ENCODE data around the gene KBTBD12.

KBTBD12 gene

GRCh38 chr3:127953091-127954035, 38.3 kb downstream of the KBTBD12 start:
- DNase-seq (ENCODE audit: low read depth) = peak; percentile 6

GRCh38 chr3:127954640-127955039, 39.6 kb downstream of the KBTBD12 start:
- no peak for DNase-seq (ENCODE audit: low read depth)

GRCh38 chr3:127955728-127956127, 40.7 kb downstream of the KBTBD12 start:
- no peak for DNase-seq (ENCODE audit: low read depth)

- no peak for DNase-seq (ENCODE audit: low read depth)
These were observed 44.0 kb downstream of the KBTBD12 start for GRCh38 chr3:127959041-127959440.

- DNase-seq (ENCODE audit: low read depth) = no peak
These were observed 44.8 kb downstream of the KBTBD12 start for GRCh38 chr3:127959873-127960272.

GRCh38 chr3:127960421-127960965, 45.5 kb downstream of the KBTBD12 start:
- no peak for DNase-seq (ENCODE audit: low read depth)

GRCh38 chr3:127961124-127961523, 46.1 kb downstream of the KBTBD12 start:
- DNase-seq (ENCODE audit: low read depth) = no peak

GRCh38 chr3:127961963-127962362, 46.9 kb downstream of the KBTBD12 start:
- no peak for DNase-seq (ENCODE audit: low read depth)

GRCh38 chr3:127962937-127963336, 47.9 kb downstream of the KBTBD12 start:
- DNase-seq (ENCODE audit: low read depth) = no peak

GRCh38 chr3:127964053-127964452, 49.0 kb downstream of the KBTBD12 start:
- DNase-seq (ENCODE audit: low read depth) = no peak

- no peak for DNase-seq (ENCODE audit: low read depth)
These were observed 49.8 kb downstream of the KBTBD12 start for GRCh38 chr3:127964816-127965215.

- no peak for DNase-seq (ENCODE audit: low read depth)
These were observed 52.3 kb downstream of the KBTBD12 start for GRCh38 chr3:127967316-127967715.

GRCh38 chr3:127970966-127971592, 56.0 kb downstream of the KBTBD12 start:
- DNase-seq (ENCODE audit: low read depth) = peak; percentile 44

GRCh38 chr3:127974226-127974625, 59.2 kb downstream of the KBTBD12 start:
- no peak for DNase-seq (ENCODE audit: low read depth)

GRCh38 chr3:127975153-127976029, 60.4 kb downstream of the KBTBD12 start:
- no peak for DNase-seq (ENCODE audit: low read depth)

GRCh38 chr3:127978636-127979035, 63.6 kb downstream of the KBTBD12 start:
- DNase-seq (ENCODE audit: low read depth) = no peak

GRCh38 chr3:127979473-127979872, 64.4 kb downstream of the KBTBD12 start:
- no peak for DNase-seq (ENCODE audit: low read depth)

GRCh38 chr3:127981097-127981496, 66.1 kb downstream of the KBTBD12 start:
- DNase-seq (ENCODE audit: low read depth) = no peak

- no peak for DNase-seq (ENCODE audit: low read depth)
These were observed 67.1 kb downstream of the KBTBD12 start for GRCh38 chr3:127982155-127982554.

- no peak for DNase-seq (ENCODE audit: low read depth)
These were observed 69.4 kb downstream of the KBTBD12 start for GRCh38 chr3:127984241-127984975.

GRCh38 chr3:127985216-127985615, 70.2 kb downstream of the KBTBD12 start:
- no peak for DNase-seq (ENCODE audit: low read depth)

Measured in fibroblast of the conjunctiva (primary cell).